GM12891 (cell line): ENCODE measurements around the gene PTPRT.

Experiments used
- POLR2A ChIP-seq: IDR thresholded peaks from 2 replicates; pipeline ENCODE4 v1.6.1; 2011; ENCODE audit warnings: low read depth, low read length, control low read depth
- POLR2AphosphoS5 ChIP-seq: IDR thresholded peaks from 2 replicates; pipeline ENCODE4 v1.6.1; 2011; ENCODE audit warnings: low read depth, low read length, control low read depth
- SPI1 ChIP-seq: IDR thresholded peaks from 2 replicates; pipeline ENCODE4 v1.6.1; 2011; ENCODE audit warnings: low read depth, low read length, control low read depth
- TAF1 ChIP-seq: IDR thresholded peaks from 2 replicates; pipeline ENCODE4 v1.6.1; 2011; ENCODE audit warnings: low read depth, low read length, control low read depth

GRCh38 chr20:42902509-42902908 is 287.2 kb downstream of the PTPRT start:
- TF ChIP-seq TAF1, result no peak
- TF ChIP-seq POLR2A, result no peak
- TF ChIP-seq POLR2AphosphoS5, result no peak
- TF ChIP-seq SPI1, result no peak
